Esophagus squamous epithelium (tissue), 4 donors: ENCODE results near the gene SYNCRIP.

Experiments
- POLR2A ChIP-seq, 4 donors: fragments of 450-650 bp; IDR thresholded peaks; one replicate each; pipeline ENCODE4 v1.6.1; 2017; ENCODE audit warnings: antibody characterized with exemption in 4 of 4, mild to moderate bottlenecking in 4 of 4, moderate library complexity in 3 of 4
- TF ChIP-seq, protein P1 (sequence below), 6 experiments: fragments of 450-650 bp in 4 of 6; fragments of 200-600 bp in 2 of 6; sonication (generic) in 2 of 6; IDR thresholded peaks; one replicate each; pipeline ENCODE4 v1.5.1; 2016 to 2019; ENCODE audit warnings: antibody characterized with exemption in 6 of 6, mild to moderate bottlenecking in 4 of 6, moderate library complexity in 4 of 6

GRCh38 chr6:85610182-85610895 lies 32.3 kb downstream of the SYNCRIP start:
- TF ChIP-seq, protein P1, sequence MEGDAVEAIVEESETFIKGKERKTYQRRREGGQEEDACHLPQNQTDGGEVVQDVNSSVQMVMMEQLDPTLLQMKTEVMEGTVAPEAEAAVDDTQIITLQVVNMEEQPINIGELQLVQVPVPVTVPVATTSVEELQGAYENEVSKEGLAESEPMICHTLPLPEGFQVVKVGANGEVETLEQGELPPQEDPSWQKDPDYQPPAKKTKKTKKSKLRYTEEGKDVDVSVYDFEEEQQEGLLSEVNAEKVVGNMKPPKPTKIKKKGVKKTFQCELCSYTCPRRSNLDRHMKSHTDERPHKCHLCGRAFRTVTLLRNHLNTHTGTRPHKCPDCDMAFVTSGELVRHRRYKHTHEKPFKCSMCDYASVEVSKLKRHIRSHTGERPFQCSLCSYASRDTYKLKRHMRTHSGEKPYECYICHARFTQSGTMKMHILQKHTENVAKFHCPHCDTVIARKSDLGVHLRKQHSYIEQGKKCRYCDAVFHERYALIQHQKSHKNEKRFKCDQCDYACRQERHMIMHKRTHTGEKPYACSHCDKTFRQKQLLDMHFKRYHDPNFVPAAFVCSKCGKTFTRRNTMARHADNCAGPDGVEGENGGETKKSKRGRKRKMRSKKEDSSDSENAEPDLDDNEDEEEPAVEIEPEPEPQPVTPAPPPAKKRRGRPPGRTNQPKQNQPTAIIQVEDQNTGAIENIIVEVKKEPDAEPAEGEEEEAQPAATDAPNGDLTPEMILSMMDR (IDR thresholded peaks at IDR 0.05) = no peak
- no peak for TF ChIP-seq POLR2A (IDR thresholded peaks at IDR 0.05)
